ENCODE data around the gene AJUBA.

- TF ChIP-seq CTCF (IDR thresholded peaks at IDR 0.05) = no peak
- TF ChIP-seq POLR2A (IDR thresholded peaks at IDR 0.05) = no peak
Observed at GRCh38 chr14:22993517-22993916, 11.2 kb upstream of the AJUBA start.
